CD4-positive, alpha-beta T cell treated with Interleukin-2 at 100 ng/mL for 4 hours (primary cell): Measurements from ENCODE around the gene SLC25A45.
"Not testable (repeated sequence)": the region's sequence is repeated elsewhere in the genome, so short reads cannot be mapped to it uniquely, and the experiment has no call there.

Experiments
- DNase-seq: peaks from one replicate; pipeline ENCODE4 v3.0.0-alpha.2; 2020; ENCODE audit warnings: low spot score

The SLC25A45 gene

DNA sequence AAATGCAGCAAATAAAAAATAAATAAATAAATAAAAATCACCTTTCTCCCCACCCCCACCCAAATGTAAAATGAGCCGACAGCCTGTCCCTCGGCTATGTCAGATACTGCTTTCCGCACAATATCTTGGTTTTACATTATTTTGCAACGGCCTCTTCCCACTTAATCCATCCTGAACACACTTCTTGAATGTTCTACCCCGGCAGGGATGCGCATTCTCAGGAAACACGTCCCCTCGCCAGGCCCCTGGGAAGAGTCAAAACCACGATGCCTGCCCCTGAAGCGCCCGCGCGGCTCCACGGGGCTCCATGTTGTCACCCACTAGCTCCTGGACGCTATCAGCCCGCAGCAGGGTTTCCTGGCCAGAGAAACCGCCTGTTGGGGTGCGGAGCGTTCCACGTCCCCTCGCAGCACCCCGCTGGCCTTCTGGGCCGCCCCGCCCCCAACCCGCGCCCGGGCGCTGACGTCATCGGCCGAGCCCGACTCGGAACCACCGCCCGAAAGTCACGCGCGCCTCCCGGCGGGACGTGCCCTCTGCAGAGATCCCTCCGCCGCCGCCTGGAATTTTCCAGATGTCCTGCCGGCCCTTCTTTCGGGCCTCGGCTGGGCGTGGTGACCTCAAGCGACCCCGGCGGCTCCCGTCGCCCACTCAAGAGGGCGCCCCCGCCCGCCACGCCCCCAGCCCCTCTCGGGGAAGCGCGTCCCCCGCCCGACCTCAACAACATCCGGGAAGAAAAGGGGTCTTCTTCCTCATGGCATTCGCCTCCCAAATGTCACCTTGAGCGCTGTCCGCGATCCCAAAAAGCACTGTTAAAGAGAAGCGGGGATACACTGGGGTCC, 39.6 kb upstream of the SLC25A45 start:
- DNase-seq: peak; percentile 94

DNA sequence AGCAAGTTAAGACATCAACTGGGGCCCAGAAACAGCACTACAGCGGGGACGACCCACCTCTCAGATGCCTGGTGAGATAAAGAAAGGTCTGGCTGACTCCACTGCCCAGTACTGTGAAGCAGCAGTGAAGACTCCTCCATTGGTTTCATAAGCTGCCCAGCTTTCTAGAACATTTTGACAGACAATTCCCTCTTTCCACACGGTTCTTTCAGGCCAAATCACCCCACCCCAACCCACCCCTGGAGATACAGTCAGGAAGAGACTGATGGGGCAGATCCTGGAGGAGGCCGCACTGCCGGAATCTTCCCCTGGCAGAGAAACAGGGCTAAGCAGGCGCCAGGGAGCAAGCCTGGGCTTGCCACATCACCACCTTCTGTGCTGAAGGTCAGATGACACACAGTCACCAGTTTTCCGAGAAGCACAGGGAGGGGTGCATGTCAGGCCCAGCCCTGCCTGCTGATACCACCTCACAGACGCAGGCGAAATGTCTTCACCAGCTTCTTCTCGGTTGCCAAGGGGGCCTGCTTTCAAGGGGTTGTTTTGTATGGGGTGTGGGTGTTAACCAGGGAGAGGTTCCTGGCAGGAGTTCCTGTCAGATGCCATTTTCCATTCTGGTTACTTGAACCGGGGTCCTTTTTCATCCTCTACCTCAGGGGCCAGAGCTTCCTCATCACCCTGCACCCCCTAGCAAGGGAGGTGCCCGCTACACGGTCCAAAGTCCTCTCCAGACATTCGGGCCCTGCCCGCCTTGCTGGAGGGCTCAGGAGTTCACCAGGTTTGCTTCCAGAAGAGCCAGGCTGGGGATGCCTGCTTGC, 38.7 kb upstream of the SLC25A45 start:
- DNase-seq: peak; percentile 97

GRCh38 chr11:65420506-65420905, 38.1 kb upstream of the SLC25A45 start:
- no peak for DNase-seq

DNA sequence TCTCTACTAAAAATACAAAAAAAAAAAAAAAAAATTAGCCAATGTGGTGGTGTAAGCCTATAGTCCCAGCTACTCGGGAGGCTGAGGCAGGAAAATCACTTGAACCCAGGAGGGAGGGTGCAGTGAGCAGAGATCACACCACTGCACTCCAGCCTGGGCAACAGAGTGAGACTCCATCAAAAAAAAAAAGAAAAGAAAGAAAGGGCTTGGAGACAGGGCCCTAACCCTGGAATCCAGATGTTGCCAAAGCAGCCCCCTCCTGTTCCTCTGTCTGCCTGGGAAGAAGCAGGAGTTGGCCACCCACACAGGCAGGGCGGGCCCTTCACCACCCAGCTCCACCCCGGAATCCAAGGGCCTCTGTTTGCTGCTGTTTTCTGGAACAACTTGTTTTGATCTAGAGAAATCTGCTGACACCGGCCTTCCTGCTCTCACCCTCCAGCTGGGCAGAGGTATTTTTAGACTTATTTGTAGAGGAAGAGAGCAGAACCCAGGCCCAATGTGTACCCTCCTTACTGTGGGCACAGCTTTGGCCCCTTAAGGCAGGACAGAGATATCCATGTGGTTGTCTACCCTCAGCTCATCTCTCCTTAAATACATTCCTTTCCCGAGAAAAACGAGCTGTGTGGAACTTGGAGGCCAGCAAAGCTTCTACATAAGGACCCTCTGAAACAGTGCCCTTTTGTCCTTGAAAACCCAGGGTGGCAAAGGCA, 37.5 kb upstream of the SLC25A45 start:
- DNase-seq: peak; percentile 83

DNA sequence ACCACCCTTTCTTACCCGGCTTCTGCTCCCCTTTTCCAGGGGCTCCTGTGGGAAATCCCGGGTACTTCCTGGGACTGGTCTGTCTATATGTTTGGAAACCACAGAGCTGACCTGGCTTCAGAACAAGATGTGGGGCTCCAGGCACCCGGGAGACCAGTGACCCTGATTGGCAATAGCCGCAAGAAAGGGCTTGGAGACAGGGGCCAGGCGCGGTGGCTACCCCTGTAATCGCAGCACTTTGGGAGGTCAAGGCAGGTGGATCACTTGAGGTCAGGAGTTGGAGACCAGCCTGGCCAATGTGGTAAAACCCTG, 37.0 kb upstream of the SLC25A45 start:
- DNase-seq: no peak

DNA sequence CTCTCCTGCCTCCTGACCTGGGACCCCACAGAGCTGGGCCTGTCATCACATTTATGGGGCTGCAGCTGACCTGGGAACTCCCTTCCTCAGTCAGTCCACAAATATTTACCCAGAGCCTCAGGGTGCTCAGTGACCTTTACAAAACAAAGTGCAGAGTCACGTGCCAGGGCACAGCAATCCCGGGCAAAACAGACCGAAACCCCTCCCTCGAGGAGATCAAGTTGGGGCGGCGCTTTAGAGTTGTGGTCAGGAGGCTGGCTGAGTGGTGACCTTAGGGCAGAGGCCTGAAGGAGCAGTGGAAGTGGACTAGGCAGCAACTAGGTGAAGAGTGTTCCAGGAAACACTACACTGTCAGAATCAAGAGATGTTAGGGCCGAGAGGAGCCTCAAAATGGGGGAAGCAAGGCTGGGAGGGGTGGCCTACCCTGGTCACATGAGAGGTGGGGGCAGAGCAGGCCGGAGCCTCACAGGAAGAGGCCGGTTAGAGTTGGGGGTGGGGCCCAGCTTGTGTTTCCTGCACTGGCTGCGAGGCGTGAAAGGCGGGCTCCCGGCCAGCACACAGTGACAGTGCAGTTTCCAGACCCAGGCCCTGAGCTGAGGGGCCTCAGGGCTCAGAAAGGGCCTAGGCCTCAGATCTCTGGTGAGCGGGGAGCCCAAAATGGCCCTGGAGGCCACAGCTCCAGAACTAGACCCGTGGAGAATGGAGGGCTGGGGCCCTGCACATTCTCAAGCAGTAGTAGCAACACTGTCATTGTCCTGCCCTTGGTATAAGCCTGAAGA, 36.4 kb upstream of the SLC25A45 start:
- DNase-seq: peak; percentile 88

GRCh38 chr11:65418431-65418680, 35.9 kb upstream of the SLC25A45 start:
- DNase-seq: no peak

DNA sequence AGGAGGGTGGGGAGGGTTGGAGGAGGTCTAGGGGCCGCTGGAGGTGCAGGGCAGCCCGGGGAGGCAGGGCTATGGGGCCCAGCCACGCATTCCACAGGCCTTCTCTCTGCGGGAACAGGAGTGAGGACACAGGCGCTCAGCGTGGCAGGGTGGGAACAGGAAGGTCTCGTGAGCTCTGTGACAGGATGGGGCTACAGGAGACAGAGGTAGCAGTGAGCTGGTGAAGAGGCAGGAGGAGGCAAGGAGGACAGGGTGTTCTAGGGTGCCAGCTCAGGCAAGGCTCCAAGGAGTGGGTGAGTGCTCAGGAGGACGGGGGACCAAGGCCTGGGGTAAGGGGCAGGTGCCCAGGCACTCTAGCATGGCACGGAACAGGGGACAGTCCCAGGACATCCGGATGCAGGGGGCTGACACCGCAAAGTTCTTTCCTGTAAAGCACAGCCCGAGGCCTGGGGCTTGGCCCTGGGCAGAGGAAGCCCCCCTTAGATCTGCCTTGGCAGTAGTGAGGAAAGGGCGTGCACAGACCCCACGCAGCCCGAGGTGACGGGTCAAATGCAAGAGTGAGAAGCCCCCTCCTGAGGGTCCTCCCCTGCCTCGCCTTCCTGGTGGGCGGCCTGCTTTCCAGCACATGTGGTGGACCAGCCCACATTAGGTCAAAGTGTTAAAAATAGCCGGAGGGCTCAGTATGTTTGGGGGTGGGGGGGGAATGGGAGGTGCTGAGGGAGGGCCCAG, 35.4 kb upstream of the SLC25A45 start:
- peak; percentile 42 for DNase-seq

- DNase-seq: no peak
These were observed 34.6 kb upstream of the SLC25A45 start for GRCh38 chr11:65416841-65417701.

GRCh38 chr11:65416341-65416824, 33.9 kb upstream of the SLC25A45 start:
- peak; percentile 93 for DNase-seq

GRCh38 chr11:65415499-65416340, 33.3 kb upstream of the SLC25A45 start:
- DNase-seq: no peak

DNA sequence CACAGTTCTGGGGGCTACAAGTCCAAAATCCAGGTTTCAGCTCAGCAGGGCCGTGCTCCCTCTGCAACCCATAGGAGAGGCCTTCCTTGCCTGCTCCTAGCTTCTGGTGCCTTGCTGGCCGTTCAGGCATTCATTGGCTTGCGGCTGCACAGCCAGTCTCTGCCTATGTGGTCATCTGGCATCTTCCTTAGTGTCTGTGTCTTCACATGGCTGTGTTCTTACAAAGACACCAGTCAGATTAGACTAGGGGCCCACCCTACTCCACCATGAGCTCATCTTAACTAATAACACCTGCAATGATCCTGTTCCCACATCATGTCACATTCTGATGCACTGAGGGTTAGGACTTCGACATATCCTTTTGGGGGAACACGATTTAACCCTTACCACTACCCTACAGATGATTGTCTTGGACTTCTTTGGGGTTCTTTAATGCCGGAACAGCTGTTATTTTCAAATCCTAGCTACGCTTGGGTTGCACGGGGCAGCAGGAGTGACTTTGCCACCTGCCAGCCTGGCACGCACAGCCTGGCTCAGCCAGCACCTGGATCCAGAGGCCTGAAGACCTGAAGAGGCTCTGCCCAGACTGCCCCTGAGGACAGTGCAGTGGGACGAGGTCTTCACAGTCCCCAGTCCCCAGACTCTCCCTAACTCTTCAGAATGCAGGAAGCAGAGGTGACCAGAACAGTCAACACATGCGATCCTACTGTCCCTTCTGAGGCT, 32.5 kb upstream of the SLC25A45 start:
- DNase-seq: no peak

- not testable (repeated sequence) for DNase-seq
These were observed 30.7 kb upstream of the SLC25A45 start for GRCh38 chr11:65413077-65413664.

DNA sequence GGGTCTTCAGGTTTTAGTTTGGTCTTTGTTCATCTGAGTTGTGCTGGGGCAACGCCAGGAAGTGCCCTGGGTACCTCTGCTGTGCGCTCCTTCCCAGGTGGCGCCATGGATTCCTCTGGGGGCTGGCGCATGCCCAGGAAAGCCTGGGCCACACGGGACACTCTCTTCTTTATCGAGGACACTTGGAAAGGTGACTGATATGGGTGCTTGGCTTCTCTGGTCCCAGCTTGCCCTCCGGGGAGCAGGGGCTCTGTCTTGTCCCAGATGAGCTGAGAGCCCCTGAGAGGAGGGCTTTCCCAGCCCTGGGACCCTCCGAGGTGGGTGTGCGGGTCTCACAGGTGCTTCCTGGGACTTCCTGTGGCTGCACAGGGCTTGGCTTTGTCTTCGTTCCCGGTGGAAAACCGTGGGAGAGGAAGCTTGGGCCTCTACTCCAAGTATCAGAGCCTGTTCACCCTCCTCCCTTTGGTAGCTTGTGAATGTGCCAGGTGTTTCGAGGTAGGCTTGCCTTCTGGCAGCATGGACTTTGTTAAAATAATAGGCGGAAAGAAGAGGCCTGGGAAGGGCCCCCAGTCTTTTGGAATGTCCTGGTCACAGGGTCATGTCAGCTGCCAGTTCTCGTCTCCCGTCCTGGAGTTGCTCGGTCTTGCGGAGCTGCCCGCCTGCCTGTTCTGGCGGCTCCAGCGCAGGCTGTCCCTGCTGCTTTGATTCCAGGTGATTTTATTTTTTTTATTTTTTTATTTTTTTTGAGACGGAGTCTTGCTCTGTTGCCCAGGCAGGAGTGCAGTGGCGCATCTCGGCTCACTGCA, 30.0 kb upstream of the SLC25A45 start:
- DNase-seq: no peak

- DNase-seq: no peak
These were observed 29.2 kb upstream of the SLC25A45 start for GRCh38 chr11:65411681-65412070.

- DNase-seq: no peak
These were observed 28.7 kb upstream of the SLC25A45 start for GRCh38 chr11:65410936-65411680.
